Measurements from ENCODE around the gene MPG.

MPG gene

GRCh38 chr16:88613-89012 lies 10.6 kb downstream of the MPG start:
- no peak for TF ChIP-seq POLR2AphosphoS5 (IDR thresholded peaks at IDR 0.05; ENCODE audit: low read depth, low read length)

GRCh38 chr16:89391-90302 lies 11.6 kb downstream of the MPG start:
- TF ChIP-seq POLR2AphosphoS5 (IDR thresholded peaks at IDR 0.05; ENCODE audit: low read depth, low read length) (no peak), FOXP2 (optimal IDR thresholded peaks at IDR 0.05; ENCODE audit: borderline replicate concordance, extremely low read depth, extremely low read length, insufficient read depth) (no peak), TAF1 (IDR thresholded peaks at IDR 0.05; ENCODE audit: borderline replicate concordance, insufficient read depth, low read length) (no peak), SIN3A (IDR thresholded peaks at IDR 0.05; ENCODE audit: borderline replicate concordance, insufficient read depth, low read length) (no peak), REST (IDR thresholded peaks at IDR 0.05; ENCODE audit: insufficient read depth in 1 of 2, low read depth in 2 of 2, low read length in 2 of 2) (no peak)

- TF ChIP-seq REST (IDR thresholded peaks at IDR 0.05; ENCODE audit: insufficient read depth in 1 of 2, low read depth in 2 of 2, low read length in 2 of 2) (no peak), FOXP2 (optimal IDR thresholded peaks at IDR 0.05; ENCODE audit: borderline replicate concordance, extremely low read depth, extremely low read length, insufficient read depth) (no peak), SIN3A (IDR thresholded peaks at IDR 0.05; ENCODE audit: borderline replicate concordance, insufficient read depth, low read length) (no peak), POLR2AphosphoS5 (IDR thresholded peaks at IDR 0.05; ENCODE audit: low read depth, low read length) (no peak)
These were observed 13.5 kb downstream of the MPG start for GRCh38 chr16:91484-91883.

- TF ChIP-seq SIN3A (IDR thresholded peaks at IDR 0.05; ENCODE audit: borderline replicate concordance, insufficient read depth, low read length): no peak
- no peak for TF ChIP-seq TAF1 (IDR thresholded peaks at IDR 0.05; ENCODE audit: borderline replicate concordance, insufficient read depth, low read length)
- no peak for TF ChIP-seq POLR2AphosphoS5 (IDR thresholded peaks at IDR 0.05; ENCODE audit: low read depth, low read length)
- no peak for TF ChIP-seq FOXP2 (optimal IDR thresholded peaks at IDR 0.05; ENCODE audit: borderline replicate concordance, extremely low read depth, extremely low read length, insufficient read depth)
- no peak for TF ChIP-seq REST (IDR thresholded peaks at IDR 0.05; ENCODE audit: insufficient read depth in 1 of 2, low read depth in 2 of 2, low read length in 2 of 2)
These were observed 14.7 kb downstream of the MPG start for GRCh38 chr16:92431-93339.

- TF ChIP-seq TAF1 (IDR thresholded peaks at IDR 0.05; ENCODE audit: borderline replicate concordance, insufficient read depth, low read length): no peak
- no peak for TF ChIP-seq POLR2AphosphoS5 (IDR thresholded peaks at IDR 0.05; ENCODE audit: low read depth, low read length)
- no peak for TF ChIP-seq FOXP2 (optimal IDR thresholded peaks at IDR 0.05; ENCODE audit: borderline replicate concordance, extremely low read depth, extremely low read length, insufficient read depth)
- TF ChIP-seq SIN3A (IDR thresholded peaks at IDR 0.05; ENCODE audit: borderline replicate concordance, insufficient read depth, low read length): no peak
- no peak for TF ChIP-seq REST (IDR thresholded peaks at IDR 0.05; ENCODE audit: insufficient read depth in 1 of 2, low read depth in 2 of 2, low read length in 2 of 2)
These were observed 16.9 kb downstream of the MPG start for GRCh38 chr16:94918-95265.

Data from PFSK-1 (cell line).